Ovary (tissue), 3 donors: ENCODE measurements around the gene CHIC1.

Experiments
- CTCF ChIP-seq, 3 donors: fragments of 450-650 bp in 2 of 3; fragments of 200-600 bp in 1 of 3; IDR thresholded peaks; one replicate each; pipeline versions ENCODE4 v1.5.1 to v1.8.0; 2016 to 2022; ENCODE audit warnings: antibody characterized with exemption in 3 of 3, mild to moderate bottlenecking in 1 of 3
- EP300 ChIP-seq: sonication (generic); formaldehyde crosslinking; IDR thresholded peaks from one replicate; pipeline ENCODE4 v1.6.1; 2017; ENCODE audit warnings: antibody characterized with exemption
- POLR2A ChIP-seq: fragments of 450-650 bp; IDR thresholded peaks from one replicate; pipeline ENCODE4 v1.6.1; 2017; ENCODE audit warnings: antibody characterized with exemption, mild to moderate bottlenecking, moderate library complexity
- donor health status: DM: no; HTN: no; CAD: no.

GRCh38 chrX:73581002-73581628 is 18.1 kb downstream of the CHIC1 start:
- no peak for TF ChIP-seq CTCF (IDR thresholded peaks at IDR 0.05)
- TF ChIP-seq POLR2A = no peak
- TF ChIP-seq EP300 = no peak
